Esophagus squamous epithelium (tissue), 4 donors: ENCODE data around the gene DOC2A.

Source experiments
- CTCF ChIP-seq, 6 experiments: fragments of 450-650 bp in 4 of 6; fragments of 200-600 bp in 2 of 6; sonication (generic) in 2 of 6; IDR thresholded peaks; one replicate each; pipeline ENCODE4 v1.5.1; 2016 to 2019; ENCODE audit warnings: antibody characterized with exemption in 6 of 6, mild to moderate bottlenecking in 4 of 6, moderate library complexity in 4 of 6
- POLR2A ChIP-seq, 4 donors: fragments of 450-650 bp; IDR thresholded peaks; one replicate each; pipeline ENCODE4 v1.6.1; 2017; ENCODE audit warnings: antibody characterized with exemption in 4 of 4, mild to moderate bottlenecking in 4 of 4, moderate library complexity in 3 of 4

- no peak for TF ChIP-seq CTCF (IDR thresholded peaks at IDR 0.05)
- TF ChIP-seq POLR2A (IDR thresholded peaks at IDR 0.05), result no peak
Observed at GRCh38 chr16:29975134-29975538, 35.7 kb downstream of the DOC2A start.
